Endothelial cell of umbilical vein (primary cell): ENCODE results near the gene AGAP3. TPM values are rescaled to one million over a fixed set of nuclear protein-coding genes. Genes with fewer than 3 reads are reported as not detected.

Source experiments
- BruUV-seq: library from RNA; stranded (reverse); fragments of 400-500 nt; replicated peaks from 2 replicates; lab custom pipeline; 2021; lab: Mats Ljungman, UMichigan
- CTCF ChIA-PET: fragments of 300-600, 350-600 bp; sonication (Branson Sonifier 250); formaldehyde crosslinking; loops from one replicate; lab custom pipeline; 2021; ENCODE audit warnings: antibody characterized with exemption, inconsistent platforms; lab: Charles Lee
- POLR2A ChIA-PET: fragments of 300-600, 350-600 bp; sonication (Branson Sonifier 250); formaldehyde crosslinking; loops from one replicate; lab custom pipeline; 2021; ENCODE audit warnings: antibody characterized with exemption, inconsistent platforms; lab: Charles Lee
- DNase-seq: peaks from one replicate; pipeline ENCODE4 v3.0.0-alpha.2; 2011; ENCODE audit warnings: low read depth, low spot score
- FAIRE-seq: peaks from 2 replicates; lab custom pipeline; 2011; peaks lifted over from hg19 to GRCh38; lab: Jason Lieb, UNC
- H2AFZ ChIP-seq: 2 replicates; pipeline ENCODE4 v1.6.0; 2012; ENCODE audit warnings: low read depth, low read length, control low read depth, inconsistent platforms
- H3K27ac ChIP-seq: 2 replicates; pipeline ENCODE4 v1.5.1; 2011; ENCODE audit warnings: low read depth, mild to moderate bottlenecking, control low read depth, low read length, moderate library complexity; ENCODE audit not compliant: insufficient read depth
- H3K27me3 ChIP-seq, 2 experiments: 2 replicates each; pipeline versions ENCODE4 v1.6.0 to v1.6.1; 2011; ENCODE audit warnings: low read length in 2 of 2, mixed read lengths in 1 of 2; ENCODE audit not compliant: control insufficient read depth in 2 of 2, insufficient read depth in 2 of 2
- H3K36me3 ChIP-seq, 2 experiments: 2 replicates in 1 of 2; 3 replicates in 1 of 2; pipeline ENCODE4 v1.5.1; 2011; ENCODE audit warnings: low read length in 2 of 2, mild to moderate bottlenecking in 1 of 2, moderate library complexity in 1 of 2; ENCODE audit not compliant: control insufficient read depth in 2 of 2, insufficient read depth in 2 of 2; ENCODE audit errors: extremely low read depth in 1 of 2
- H3K4me1 ChIP-seq: 3 replicates; pipeline ENCODE4 v1.5.1; 2011; ENCODE audit warnings: mild to moderate bottlenecking, low read length; ENCODE audit not compliant: control insufficient read depth, insufficient read depth; ENCODE audit errors: extremely low read depth
- H3K4me2 ChIP-seq: 2 replicates; pipeline ENCODE4 v1.6.1; 2011; ENCODE audit warnings: low read length, control low read depth, mixed read lengths; ENCODE audit not compliant: insufficient read depth
- H3K4me3 ChIP-seq, 3 experiments: fragments of 200-600 bp in 1 of 3; sonication (generic), shearing (Covaris generic) in 1 of 3; replicated peaks in 1 of 3; 2 replicates each; pipeline ENCODE4 v1.5.1; 2011 to 2016; ENCODE audit warnings: control low read depth in 3 of 3, low read length in 3 of 3, mild to moderate bottlenecking in 2 of 3, inconsistent platforms in 1 of 3, low read depth in 1 of 3, moderate library complexity in 1 of 3; ENCODE audit not compliant: insufficient read depth in 1 of 3
- H3K79me2 ChIP-seq: 2 replicates; pipeline ENCODE4 v1.6.0; 2012; ENCODE audit warnings: low read length, inconsistent platforms; ENCODE audit not compliant: control insufficient read depth, insufficient read depth
- H3K9ac ChIP-seq: replicated peaks from 2 replicates; pipeline ENCODE3; 2011; ENCODE audit warnings: low read length, control low read depth; ENCODE audit not compliant: insufficient read depth; ENCODE audit errors: extremely low read depth
- H3K9me1 ChIP-seq: replicated peaks from 3 replicates; pipeline ENCODE4 v1.6.0; 2011; ENCODE audit warnings: mild to moderate bottlenecking, low read length; ENCODE audit not compliant: control insufficient read depth, insufficient read depth; ENCODE audit errors: extremely low read depth
- H3K9me3 ChIP-seq: replicated peaks from 2 replicates; pipeline ENCODE4 v1.5.1; 2012; ENCODE audit warnings: low read length, inconsistent platforms; ENCODE audit not compliant: control insufficient read depth, insufficient read depth
- H4K20me1 ChIP-seq: replicated peaks from 2 replicates; pipeline ENCODE3; 2011; ENCODE audit warnings: mild to moderate bottlenecking, low read length; ENCODE audit not compliant: control insufficient read depth, insufficient read depth; ENCODE audit errors: extremely low read depth
- CTCF ChIP-seq, 2 donors: IDR thresholded peaks; 1 replicate in 1 of 2; 2 replicates in 1 of 2; pipeline ENCODE4 v1.5.1; 2011; ENCODE audit warnings: low read length in 2 of 2, mild to moderate bottlenecking in 2 of 2, moderate library complexity in 2 of 2, control low read depth in 1 of 2, inconsistent platforms in 1 of 2, low read depth in 1 of 2; ENCODE audit not compliant: insufficient read depth in 1 of 2; ENCODE audit errors: extremely low read depth in 1 of 2
- EZH2 ChIP-seq: IDR thresholded peaks from 2 replicates; pipeline ENCODE4 v1.6.1; 2012; ENCODE audit warnings: borderline replicate concordance, low read depth, mild to moderate bottlenecking, moderate library complexity, low read length, inconsistent platforms; ENCODE audit not compliant: severe bottlenecking
- FOS ChIP-seq: IDR thresholded peaks from 2 replicates; pipeline ENCODE4 v1.6.1; 2011; ENCODE audit warnings: mild to moderate bottlenecking, low read length, moderate library complexity, borderline replicate concordance; ENCODE audit not compliant: insufficient read depth
- GATA2 ChIP-seq: IDR thresholded peaks from 2 replicates; pipeline ENCODE4 v1.7.0; 2011; ENCODE audit warnings: low read depth, mild to moderate bottlenecking, moderate library complexity, mixed read lengths, low read length; ENCODE audit not compliant: insufficient read length, insufficient read depth
- JUN ChIP-seq: IDR thresholded peaks from 2 replicates; pipeline ENCODE4 v1.6.1; 2011; ENCODE audit warnings: borderline replicate concordance, low read depth; ENCODE audit not compliant: insufficient read length, insufficient read depth
- MAX ChIP-seq: IDR thresholded peaks from 2 replicates; pipeline ENCODE4 v1.6.1; 2011; ENCODE audit not compliant: insufficient read depth, insufficient read length
- MYC ChIP-seq: IDR thresholded peaks from one replicate; pipeline ENCODE4 v1.6.1; 2011; ENCODE audit warnings: mild to moderate bottlenecking, low read depth, low read length
- POLR2A ChIP-seq: IDR thresholded peaks from 2 replicates; pipeline ENCODE4 v1.6.1; 2012; ENCODE audit warnings: low read depth, mild to moderate bottlenecking, control low read depth, low read length
- POLR2AphosphoS5 ChIP-seq: IDR thresholded peaks from 2 replicates; pipeline ENCODE4 v1.6.1; 2012; ENCODE audit warnings: low read depth, mild to moderate bottlenecking, control low read depth, low read length, moderate library complexity; ENCODE audit not compliant: insufficient read depth
- dilution Hi-C: fragments of 300-500 bp; cut with MboI; formaldehyde crosslinking; loops from one replicate; pipeline ENCODE4 v1.15.0; 2019; ENCODE audit warnings: low sequenced_read_pairs; ENCODE audit not compliant: extremely low pct_ligation_motif_present
- intact Hi-C: fragments of 100-400 bp; cut with micrococcal nuclease; formaldehyde crosslinking; loops from one replicate; pipeline ENCODE4 v1.10.0; 2022
- polyA plus RNA-seq, 4 experiments: library from polyadenylated mRNA; depleted of rRNA in 3 of 4; stranded (reverse) in 3 of 4; unstranded in 1 of 4; fragments of >200 nt; gene quantifications; 2 replicates each; pipeline versions ENCODE4 v1.2.1 to v1.2.3, GENCODE V29; 2011 to 2012; ENCODE audit warnings: missing spikeins in 1 of 4
- total RNA-seq: library from RNA; stranded (reverse); gene quantifications from 2 replicates; pipeline ENCODE4 v1.2.3, GENCODE V29; 2021

AGAP3 gene
- total and polyA plus RNA-seq, 2 donors (not counting 3 experiments of a cell fraction or from before 2014, with no cell fraction given): 171 to 174 TPM

GRCh38 chr7:151125470-151125845, 39.2 kb downstream of the AGAP3 start:
- dilution Hi-C loops (no loop called here), intact Hi-C loops (no loop called here)
- H3K9me3 ChIP-seq: no peaks in the 10 kb centered on the region
- H3K36me3 ChIP-seq: peaks cover 4 to 53% of the 10 kb centered on the region in 2 experiments
- H3K4me2 ChIP-seq: no peak overlapping the region
- BruUV-seq: no TSS peak
- no peaks in the 10 kb centered on the region for H3K9me1 ChIP-seq
- DNase-seq: no peak
- no peak overlapping the region for H2AFZ ChIP-seq
- peaks cover 2% of the 10 kb centered on the region for H4K20me1 ChIP-seq
- H3K4me3 ChIP-seq: no peak overlapping the region
- TF ChIP-seq MAX (no peak), FOS (no peak), MYC (no peak), GATA2 (no peak), CTCF (IDR thresholded peaks at IDR 0.05; ENCODE audit: extremely low read depth in 1 of 2, insufficient read depth in 1 of 2, low read depth in 1 of 2, low read length in 2 of 2) (no peak), POLR2A (no peak), JUN (no peak), EZH2 (no peak), POLR2AphosphoS5 (no peak)
- no peak for FAIRE-seq
- H3K27me3 ChIP-seq: no peaks in the 10 kb centered on the region
- no peaks in the 10 kb centered on the region for H3K79me2 ChIP-seq
- POLR2A ChIA-PET: interaction anchor here (0.6 kb wide), 1 partner anchor 35 kb away, joined by 3 read pairs; no protein-coding TSS in a partner anchor
- H3K4me1 ChIP-seq: peaks cover 6% of the 10 kb centered on the region
- CTCF ChIA-PET: interaction anchor here (0.6 kb wide), 1 partner anchor 885 kb away, joined by 3 read pairs; no protein-coding TSS in a partner anchor
- no peak overlapping the region for H3K9ac ChIP-seq
- no peak overlapping the region for H3K27ac ChIP-seq
